ENCODE data around the gene DHH.

DHH gene

GRCh38 chr12:49050507-49051372 lies 43.9 kb downstream of the DHH start:
- DNase-seq (ENCODE audit: low read depth) = no peak

- no peak for DNase-seq (ENCODE audit: low read depth)
Observed at GRCh38 chr12:49049566-49050224, 44.9 kb downstream of the DHH start.

- no peak for DNase-seq (ENCODE audit: low read depth)
Observed at GRCh38 chr12:49048953-49049352, 45.6 kb downstream of the DHH start.

- DNase-seq (ENCODE audit: low read depth) = no peak
Observed at GRCh38 chr12:49046129-49046895, 48.3 kb downstream of the DHH start.

- DNase-seq (ENCODE audit: low read depth) = no peak
Observed at GRCh38 chr12:49044660-49045059, 49.9 kb downstream of the DHH start.

- DNase-seq (ENCODE audit: low read depth) = peak; percentile 41
Observed at GRCh38 chr12:49043856-49044258, 50.7 kb downstream of the DHH start.

- no peak for DNase-seq (ENCODE audit: low read depth)
Observed at GRCh38 chr12:49043241-49043640, 51.4 kb downstream of the DHH start.

GRCh38 chr12:49041881-49042484 lies 52.6 kb downstream of the DHH start:
- DNase-seq (ENCODE audit: low read depth) = no peak

GRCh38 chr12:49041036-49041880 lies 53.3 kb downstream of the DHH start:
- DNase-seq (ENCODE audit: low read depth) = no peak

- no peak for DNase-seq (ENCODE audit: low read depth)
Observed at GRCh38 chr12:49040364-49040855, 54.2 kb downstream of the DHH start.

GRCh38 chr12:49039421-49040363 lies 54.9 kb downstream of the DHH start:
- no peak for DNase-seq (ENCODE audit: low read depth)

- DNase-seq (ENCODE audit: low read depth) = no peak
Observed at GRCh38 chr12:49038291-49038955, 56.2 kb downstream of the DHH start.

GRCh38 chr12:49037947-49038237 lies 56.7 kb downstream of the DHH start:
- no peak for DNase-seq (ENCODE audit: low read depth)

GRCh38 chr12:49037111-49037946 lies 57.3 kb downstream of the DHH start:
- no peak for DNase-seq (ENCODE audit: low read depth)

Measured in fibroblast of gingiva (primary cell).